ENCODE data around the gene YKT6.

Gene YKT6

GRCh38 chr7:44218418-44219201 lies 17.8 kb downstream of the YKT6 start:
- no peak for DNase-seq (ENCODE audit: low read depth)

DNA sequence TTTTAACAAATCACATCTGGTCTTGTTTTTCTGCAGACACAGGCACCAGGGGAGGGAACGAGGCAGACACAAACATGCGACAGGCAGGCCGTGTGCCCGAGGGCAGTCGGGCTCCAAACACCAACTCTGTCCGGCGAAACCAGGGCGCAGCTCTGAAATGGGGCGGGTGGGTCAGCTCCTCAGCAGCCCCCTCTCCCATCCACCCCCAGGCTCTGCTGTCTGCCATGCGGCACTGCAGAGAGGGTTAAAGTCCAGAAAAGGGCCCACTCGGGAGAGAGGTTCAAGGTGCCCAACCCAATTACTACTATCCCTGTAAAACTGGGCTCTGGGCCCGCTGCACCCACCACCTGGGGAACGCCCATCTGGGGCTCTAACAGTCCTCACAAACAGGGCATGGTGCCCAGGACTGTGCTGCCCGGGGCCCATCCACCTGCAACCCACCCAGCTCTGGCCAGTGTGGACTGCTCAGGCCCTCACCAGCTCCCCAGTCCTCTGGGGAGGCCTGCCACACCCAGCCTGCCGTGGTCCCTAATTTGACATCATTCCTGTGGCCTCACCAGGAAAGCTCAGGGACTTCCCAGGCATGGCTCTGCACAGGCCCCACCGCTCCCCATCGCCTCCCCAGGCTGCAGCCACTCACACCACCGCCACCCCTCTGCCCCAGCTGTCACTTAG lies 18.7 kb downstream of the YKT6 start:
- no peak for DNase-seq (ENCODE audit: low read depth)

- DNase-seq (ENCODE audit: low read depth): no peak
Measured at GRCh38 chr7:44220046-44220357, 19.2 kb downstream of the YKT6 start.

DNA sequence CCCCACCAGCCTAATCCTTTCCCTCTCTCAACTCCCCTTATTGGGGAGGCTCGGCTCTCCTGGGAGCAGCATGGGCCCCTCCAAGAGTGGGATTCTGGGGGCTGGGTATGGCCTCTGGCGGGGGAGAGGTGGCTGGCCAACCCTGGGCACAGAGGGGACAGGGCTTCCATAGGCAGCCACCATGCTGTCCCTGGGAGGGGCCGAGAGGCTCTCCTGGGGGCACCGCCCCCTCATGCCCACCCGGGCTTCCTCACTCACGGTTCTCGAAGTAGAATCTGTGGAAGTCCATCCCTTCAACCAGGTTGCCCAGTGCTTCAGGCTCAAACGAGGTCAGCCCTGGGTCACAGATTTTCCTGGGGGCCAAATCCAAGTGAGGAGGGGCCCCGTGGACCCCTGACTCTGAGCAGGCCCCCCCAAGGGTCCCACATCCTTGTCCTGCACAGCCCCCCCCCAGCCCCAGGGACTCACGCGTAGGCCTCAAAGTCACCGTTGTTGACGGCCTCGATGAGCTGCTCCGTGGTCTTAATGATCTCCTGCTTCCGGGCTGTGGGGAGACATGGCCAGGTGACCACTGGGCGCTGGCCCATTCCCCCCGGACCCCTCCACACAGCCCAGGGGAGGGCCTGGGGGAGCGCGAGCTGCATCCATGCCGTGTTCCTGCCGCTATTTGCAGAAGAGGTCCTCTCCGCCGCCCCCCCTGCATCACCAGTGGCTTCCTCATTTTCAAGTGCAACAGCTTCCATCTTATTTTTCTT lies 19.8 kb downstream of the YKT6 start:
- DNase-seq (ENCODE audit: low read depth): no peak

DNA sequence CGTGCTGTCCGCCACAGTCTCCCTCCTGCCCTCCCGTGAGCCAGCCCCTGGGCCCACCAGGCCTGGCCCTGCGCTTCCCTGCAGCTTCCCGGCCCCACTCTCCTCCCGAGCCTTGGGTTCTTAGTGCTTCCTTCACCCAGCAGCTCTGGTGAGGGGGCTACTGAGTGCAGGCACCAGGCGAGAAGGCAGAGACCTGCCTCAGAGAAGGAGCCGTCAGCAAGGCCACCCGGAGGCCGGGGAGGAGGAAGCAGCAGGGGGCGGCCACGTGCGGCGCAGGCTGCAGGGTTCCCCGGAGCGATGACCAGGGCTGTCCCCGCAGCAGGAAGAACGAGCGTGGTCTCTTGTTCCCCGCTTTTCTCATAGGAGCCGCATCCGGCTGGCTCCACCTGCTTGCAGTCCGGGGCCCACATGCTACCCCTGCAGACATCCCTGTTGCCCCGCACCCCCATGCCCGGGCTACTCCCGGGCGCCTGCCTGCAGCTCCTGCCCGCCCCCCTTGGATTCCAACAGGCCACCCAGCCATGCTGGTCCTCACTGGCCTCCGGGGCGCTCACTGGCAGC lies 20.5 kb downstream of the YKT6 start:
- no peak for DNase-seq (ENCODE audit: low read depth)

- no peak for DNase-seq (ENCODE audit: low read depth)
Measured at GRCh38 chr7:44222074-44222473, 21.3 kb downstream of the YKT6 start.

GRCh38 chr7:44222776-44223261 lies 22.0 kb downstream of the YKT6 start:
- DNase-seq (ENCODE audit: low read depth): no peak

- no peak for DNase-seq (ENCODE audit: low read depth)
Measured at GRCh38 chr7:44223362-44224079, 22.7 kb downstream of the YKT6 start.

GRCh38 chr7:44224080-44224973 lies 23.5 kb downstream of the YKT6 start:
- DNase-seq (ENCODE audit: low read depth): no peak

- no peak for DNase-seq (ENCODE audit: low read depth)
Measured at GRCh38 chr7:44224974-44225565, 24.3 kb downstream of the YKT6 start.

DNA sequence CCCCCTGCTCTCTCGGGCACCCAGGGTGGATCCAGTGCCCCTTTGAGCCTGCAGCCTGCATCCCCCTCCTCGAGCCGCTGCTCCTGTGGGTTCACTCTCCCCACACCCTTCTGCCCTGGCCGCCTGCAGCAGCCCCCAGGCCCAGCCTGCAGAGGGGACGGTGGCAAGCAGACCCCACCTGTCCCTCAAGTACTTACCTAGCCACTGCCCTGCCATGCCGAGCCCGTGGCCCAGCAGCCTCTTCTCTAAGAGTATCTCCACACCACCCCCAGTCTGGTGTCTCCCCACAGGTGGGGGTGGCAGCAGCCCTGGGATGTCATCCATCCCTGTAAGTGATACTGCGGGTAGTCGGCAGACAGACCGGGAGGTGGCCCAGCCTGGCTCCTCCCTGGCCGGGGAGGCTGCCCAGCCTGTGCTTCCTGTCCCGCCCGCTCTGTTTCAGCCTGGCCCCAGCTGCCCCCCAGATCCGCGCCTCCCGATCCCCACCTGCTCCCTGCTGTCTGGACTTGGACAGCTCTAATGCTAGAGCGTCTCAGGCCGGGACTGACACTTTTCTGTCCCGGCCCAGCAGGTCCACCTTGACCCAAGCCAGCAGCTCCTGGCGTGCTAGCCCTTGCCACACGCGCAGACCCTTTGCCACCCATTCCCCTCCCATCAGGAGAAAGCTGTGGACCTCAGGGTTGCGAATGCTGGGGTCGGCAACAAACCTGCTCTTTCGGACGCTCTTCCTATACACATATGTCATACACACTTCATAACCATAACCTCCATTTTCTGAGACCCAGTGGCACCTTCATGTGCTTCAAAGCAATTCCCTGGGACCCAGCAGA lies 25.0 kb downstream of the YKT6 start:
- DNase-seq (ENCODE audit: low read depth): no peak

- no peak for DNase-seq (ENCODE audit: low read depth)
Measured at GRCh38 chr7:44226396-44226753, 25.6 kb downstream of the YKT6 start.

- DNase-seq (ENCODE audit: low read depth): no peak
Measured at GRCh38 chr7:44227911-44228310, 27.1 kb downstream of the YKT6 start.

DNA sequence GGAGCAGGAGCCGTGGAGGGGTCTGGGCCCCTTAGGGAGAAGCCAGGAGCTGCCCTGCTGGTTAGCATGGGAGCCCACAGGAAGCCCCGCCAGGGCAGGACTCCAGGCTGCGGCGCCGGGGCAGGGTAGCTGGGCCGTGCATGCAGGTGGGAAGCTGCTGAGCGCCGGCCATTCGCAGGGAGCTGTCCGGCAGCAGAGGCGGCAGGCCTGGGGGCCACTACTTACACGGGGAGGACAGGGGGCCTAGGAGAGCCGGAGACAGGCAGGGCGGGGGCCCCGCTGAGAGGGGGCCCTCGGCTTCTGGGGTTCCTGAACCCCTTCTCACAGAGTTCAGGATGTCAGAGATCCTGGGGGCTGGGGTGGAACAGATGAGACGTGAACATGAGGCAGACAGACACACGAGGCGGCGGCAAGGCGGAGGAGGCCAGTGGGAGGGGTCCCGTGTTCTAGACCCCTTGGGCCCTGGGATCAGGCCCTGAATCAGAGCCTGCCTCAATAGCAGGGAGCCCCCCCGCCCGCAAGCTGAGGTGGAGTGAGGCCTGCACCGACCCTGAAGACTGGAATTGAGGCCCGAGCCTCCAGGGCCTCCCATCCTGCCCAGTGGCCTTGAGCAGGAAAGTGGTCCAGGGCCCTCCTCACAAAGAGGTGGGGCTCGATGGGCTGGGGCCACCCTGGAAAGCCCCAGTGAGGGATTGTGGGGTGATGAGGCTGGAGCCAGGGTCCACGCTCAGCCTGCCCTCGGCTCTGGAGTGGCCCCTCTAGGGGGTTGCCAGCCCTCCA lies 28.0 kb downstream of the YKT6 start:
- DNase-seq (ENCODE audit: low read depth): no peak

DNA sequence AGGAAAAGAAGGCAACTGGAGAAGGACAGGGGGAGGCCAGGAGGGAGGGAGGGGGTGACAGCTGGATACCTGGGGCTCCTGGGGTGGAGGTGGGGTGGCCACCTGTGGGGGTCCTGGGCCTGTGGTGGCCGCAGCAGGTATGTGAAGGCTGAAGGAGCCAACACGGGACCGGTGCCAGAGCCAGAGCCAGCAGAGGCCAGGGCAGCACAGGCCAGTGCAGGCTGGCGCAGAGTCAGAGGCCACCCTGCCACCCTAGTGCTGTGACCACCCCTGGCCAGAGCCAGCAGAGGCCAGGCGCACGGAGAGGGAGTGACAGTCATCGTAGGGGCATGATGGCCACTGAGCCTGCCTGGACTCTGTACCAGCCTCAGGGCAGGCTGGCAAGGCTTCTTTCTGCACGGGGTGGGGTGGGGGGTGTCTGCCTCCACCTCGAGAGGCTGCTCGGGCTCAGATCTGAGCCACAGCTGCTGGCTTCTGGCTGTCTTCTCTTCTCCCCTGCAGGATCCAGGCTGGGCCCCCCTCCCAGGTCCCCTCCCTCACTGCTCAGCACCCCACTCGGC lies 28.8 kb downstream of the YKT6 start:
- no peak for DNase-seq (ENCODE audit: low read depth)

- no peak for DNase-seq (ENCODE audit: low read depth)
Measured at GRCh38 chr7:44230286-44230685, 29.5 kb downstream of the YKT6 start.

- no peak for DNase-seq (ENCODE audit: low read depth)
Measured at GRCh38 chr7:44231088-44231487, 30.3 kb downstream of the YKT6 start.

DNA sequence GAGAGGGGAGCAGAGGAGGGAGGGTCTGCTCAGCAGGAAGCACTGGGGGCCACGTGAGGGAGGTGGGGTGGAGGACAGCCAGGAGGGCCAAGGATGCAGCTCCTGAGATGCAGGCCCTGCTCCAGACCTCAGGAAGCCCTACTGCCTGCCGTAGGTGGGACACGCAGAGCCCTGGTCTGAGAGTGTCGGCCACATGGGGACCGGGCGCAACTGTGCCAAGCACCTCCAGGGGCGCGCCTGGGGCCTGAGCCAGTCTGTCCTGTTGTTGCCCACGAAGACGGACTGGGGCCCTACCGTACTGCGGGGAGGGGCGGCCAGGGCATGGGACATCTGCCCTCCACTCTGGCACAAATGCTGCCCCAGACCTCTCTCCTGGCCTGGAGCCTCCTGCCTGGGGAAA lies 31.6 kb downstream of the YKT6 start:
- no peak for DNase-seq (ENCODE audit: low read depth)
